Endothelial cell of umbilical vein (primary cell): ENCODE measurements around the gene KCMF1. TPM values are rescaled to one million over a fixed set of nuclear protein-coding genes. Genes with fewer than 3 reads are reported as not detected.

ENCODE experiments used
- BruUV-seq: library from RNA; stranded (reverse); fragments of 400-500 nt; replicated peaks from 2 replicates; lab custom pipeline; 2021; lab: Mats Ljungman, UMichigan
- CTCF ChIA-PET: fragments of 300-600, 350-600 bp; sonication (Branson Sonifier 250); formaldehyde crosslinking; loops from one replicate; lab custom pipeline; 2021; ENCODE audit warnings: antibody characterized with exemption, inconsistent platforms; lab: Charles Lee
- POLR2A ChIA-PET: fragments of 300-600, 350-600 bp; sonication (Branson Sonifier 250); formaldehyde crosslinking; loops from one replicate; lab custom pipeline; 2021; ENCODE audit warnings: antibody characterized with exemption, inconsistent platforms; lab: Charles Lee
- DNase-seq: peaks from one replicate; pipeline ENCODE4 v3.0.0-alpha.2; 2011; ENCODE audit warnings: low read depth, low spot score
- FAIRE-seq: peaks from 2 replicates; lab custom pipeline; 2011; peaks lifted over from hg19 to GRCh38; lab: Jason Lieb, UNC
- H2AFZ ChIP-seq: 2 replicates; pipeline ENCODE4 v1.6.0; 2012; ENCODE audit warnings: low read depth, low read length, control low read depth, inconsistent platforms
- H3K27ac ChIP-seq: 2 replicates; pipeline ENCODE4 v1.5.1; 2011; ENCODE audit warnings: low read depth, mild to moderate bottlenecking, control low read depth, low read length, moderate library complexity; ENCODE audit not compliant: insufficient read depth
- H3K27me3 ChIP-seq, 2 experiments: 2 replicates each; pipeline versions ENCODE4 v1.6.0 to v1.6.1; 2011; ENCODE audit warnings: low read length in 2 of 2, mixed read lengths in 1 of 2; ENCODE audit not compliant: control insufficient read depth in 2 of 2, insufficient read depth in 2 of 2
- H3K36me3 ChIP-seq, 2 experiments: 2 replicates in 1 of 2; 3 replicates in 1 of 2; pipeline ENCODE4 v1.5.1; 2011; ENCODE audit warnings: low read length in 2 of 2, mild to moderate bottlenecking in 1 of 2, moderate library complexity in 1 of 2; ENCODE audit not compliant: control insufficient read depth in 2 of 2, insufficient read depth in 2 of 2; ENCODE audit errors: extremely low read depth in 1 of 2
- H3K4me1 ChIP-seq: 3 replicates; pipeline ENCODE4 v1.5.1; 2011; ENCODE audit warnings: mild to moderate bottlenecking, low read length; ENCODE audit not compliant: control insufficient read depth, insufficient read depth; ENCODE audit errors: extremely low read depth
- H3K4me2 ChIP-seq: 2 replicates; pipeline ENCODE4 v1.6.1; 2011; ENCODE audit warnings: low read length, control low read depth, mixed read lengths; ENCODE audit not compliant: insufficient read depth
- H3K4me3 ChIP-seq, 3 experiments: fragments of 200-600 bp in 1 of 3; sonication (generic), shearing (Covaris generic) in 1 of 3; replicated peaks in 1 of 3; 2 replicates each; pipeline ENCODE4 v1.5.1; 2011 to 2016; ENCODE audit warnings: control low read depth in 3 of 3, low read length in 3 of 3, mild to moderate bottlenecking in 2 of 3, inconsistent platforms in 1 of 3, low read depth in 1 of 3, moderate library complexity in 1 of 3; ENCODE audit not compliant: insufficient read depth in 1 of 3
- H3K79me2 ChIP-seq: 2 replicates; pipeline ENCODE4 v1.6.0; 2012; ENCODE audit warnings: low read length, inconsistent platforms; ENCODE audit not compliant: control insufficient read depth, insufficient read depth
- H3K9ac ChIP-seq: replicated peaks from 2 replicates; pipeline ENCODE3; 2011; ENCODE audit warnings: low read length, control low read depth; ENCODE audit not compliant: insufficient read depth; ENCODE audit errors: extremely low read depth
- H3K9me1 ChIP-seq: replicated peaks from 3 replicates; pipeline ENCODE4 v1.6.0; 2011; ENCODE audit warnings: mild to moderate bottlenecking, low read length; ENCODE audit not compliant: control insufficient read depth, insufficient read depth; ENCODE audit errors: extremely low read depth
- H3K9me3 ChIP-seq: replicated peaks from 2 replicates; pipeline ENCODE4 v1.5.1; 2012; ENCODE audit warnings: low read length, inconsistent platforms; ENCODE audit not compliant: control insufficient read depth, insufficient read depth
- H4K20me1 ChIP-seq: replicated peaks from 2 replicates; pipeline ENCODE3; 2011; ENCODE audit warnings: mild to moderate bottlenecking, low read length; ENCODE audit not compliant: control insufficient read depth, insufficient read depth; ENCODE audit errors: extremely low read depth
- CTCF ChIP-seq, 2 donors: IDR thresholded peaks; 1 replicate in 1 of 2; 2 replicates in 1 of 2; pipeline ENCODE4 v1.5.1; 2011; ENCODE audit warnings: low read length in 2 of 2, mild to moderate bottlenecking in 2 of 2, moderate library complexity in 2 of 2, control low read depth in 1 of 2, inconsistent platforms in 1 of 2, low read depth in 1 of 2; ENCODE audit not compliant: insufficient read depth in 1 of 2; ENCODE audit errors: extremely low read depth in 1 of 2
- EZH2 ChIP-seq: IDR thresholded peaks from 2 replicates; pipeline ENCODE4 v1.6.1; 2012; ENCODE audit warnings: borderline replicate concordance, low read depth, mild to moderate bottlenecking, moderate library complexity, low read length, inconsistent platforms; ENCODE audit not compliant: severe bottlenecking
- FOS ChIP-seq: IDR thresholded peaks from 2 replicates; pipeline ENCODE4 v1.6.1; 2011; ENCODE audit warnings: mild to moderate bottlenecking, low read length, moderate library complexity, borderline replicate concordance; ENCODE audit not compliant: insufficient read depth
- GATA2 ChIP-seq: IDR thresholded peaks from 2 replicates; pipeline ENCODE4 v1.7.0; 2011; ENCODE audit warnings: low read depth, mild to moderate bottlenecking, moderate library complexity, mixed read lengths, low read length; ENCODE audit not compliant: insufficient read length, insufficient read depth
- JUN ChIP-seq: IDR thresholded peaks from 2 replicates; pipeline ENCODE4 v1.6.1; 2011; ENCODE audit warnings: borderline replicate concordance, low read depth; ENCODE audit not compliant: insufficient read length, insufficient read depth
- MAX ChIP-seq: IDR thresholded peaks from 2 replicates; pipeline ENCODE4 v1.6.1; 2011; ENCODE audit not compliant: insufficient read depth, insufficient read length
- MYC ChIP-seq: IDR thresholded peaks from one replicate; pipeline ENCODE4 v1.6.1; 2011; ENCODE audit warnings: mild to moderate bottlenecking, low read depth, low read length
- POLR2A ChIP-seq: IDR thresholded peaks from 2 replicates; pipeline ENCODE4 v1.6.1; 2012; ENCODE audit warnings: low read depth, mild to moderate bottlenecking, control low read depth, low read length
- POLR2AphosphoS5 ChIP-seq: IDR thresholded peaks from 2 replicates; pipeline ENCODE4 v1.6.1; 2012; ENCODE audit warnings: low read depth, mild to moderate bottlenecking, control low read depth, low read length, moderate library complexity; ENCODE audit not compliant: insufficient read depth
- dilution Hi-C: fragments of 300-500 bp; cut with MboI; formaldehyde crosslinking; loops from one replicate; pipeline ENCODE4 v1.15.0; 2019; ENCODE audit warnings: low sequenced_read_pairs; ENCODE audit not compliant: extremely low pct_ligation_motif_present
- intact Hi-C: fragments of 100-400 bp; cut with micrococcal nuclease; formaldehyde crosslinking; loops from one replicate; pipeline ENCODE4 v1.10.0; 2022
- polyA plus RNA-seq, 4 experiments: library from polyadenylated mRNA; depleted of rRNA in 3 of 4; stranded (reverse) in 3 of 4; unstranded in 1 of 4; fragments of >200 nt; gene quantifications; 2 replicates each; pipeline versions ENCODE4 v1.2.1 to v1.2.3, GENCODE V29; 2011 to 2012; ENCODE audit warnings: missing spikeins in 1 of 4
- total RNA-seq: library from RNA; stranded (reverse); gene quantifications from 2 replicates; pipeline ENCODE4 v1.2.3, GENCODE V29; 2021

Gene KCMF1
- total and polyA plus RNA-seq, 2 donors (not counting 3 experiments of a cell fraction or from before 2014, with no cell fraction given) = 49.3 to 78.4 TPM

DNA sequence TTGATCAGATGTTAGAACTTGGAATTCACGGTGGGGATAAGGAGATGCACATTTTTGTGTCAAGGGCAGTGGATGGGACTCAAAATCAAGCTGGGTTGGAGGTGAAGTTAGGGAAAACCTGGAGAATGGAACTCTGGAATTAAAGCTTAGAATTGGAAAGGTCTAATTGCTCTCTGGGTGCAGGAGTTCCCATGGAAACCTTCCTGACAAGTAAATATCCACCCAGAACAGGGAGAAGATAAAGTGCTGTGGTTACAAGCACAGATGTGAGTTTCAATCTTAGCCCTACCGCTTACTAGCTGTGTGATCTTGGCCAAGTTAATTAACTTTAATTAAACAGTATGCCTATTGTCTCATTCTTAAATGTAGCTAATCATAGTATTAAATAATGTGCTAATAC is 90.9 kb downstream of the KCMF1 start:
- no peaks in the 10 kb centered on the region for H3K9me3 ChIP-seq
- no peaks in the 10 kb centered on the region for H3K36me3 ChIP-seq
- H3K27ac ChIP-seq = no peak overlapping the region
- H3K9me1 ChIP-seq = no peaks in the 10 kb centered on the region
- H3K27me3 ChIP-seq = peaks cover 7 to 13% of the 10 kb centered on the region in 2 experiments
- no peak for DNase-seq
- BruUV-seq = no TSS peak
- ChIA-PET CTCF (interaction anchor here (2.1 to 3.1 kb wide), 2 partner anchors 44 to 238 kb away, joined by 6 to 20 read pairs; no protein-coding TSS in a partner anchor), POLR2A (no interaction called here)
- H3K4me3 ChIP-seq = no peak overlapping the region
- no peaks in the 10 kb centered on the region for H4K20me1 ChIP-seq
- intact Hi-C loops (no loop called here), dilution Hi-C loops (no loop called here)
- H3K4me2 ChIP-seq = no peak overlapping the region
- no peak for FAIRE-seq
- no peaks in the 10 kb centered on the region for H3K79me2 ChIP-seq
- TF ChIP-seq EZH2 = no peak
- no peak for TF ChIP-seq POLR2AphosphoS5
- TF ChIP-seq POLR2A = no peak
- no peak for TF ChIP-seq JUN
- no peak for TF ChIP-seq CTCF (IDR thresholded peaks at IDR 0.05; ENCODE audit: extremely low read depth in 1 of 2, insufficient read depth in 1 of 2, low read depth in 1 of 2, low read length in 2 of 2)
- no peak for TF ChIP-seq GATA2
- TF ChIP-seq MAX = no peak
- no peak for TF ChIP-seq MYC
- TF ChIP-seq FOS = no peak
- H3K4me1 ChIP-seq = no peaks in the 10 kb centered on the region
- H2AFZ ChIP-seq = no peak overlapping the region
- H3K9ac ChIP-seq = no peak overlapping the region
